Measurements from ENCODE around the gene CD40LG. TPM values are rescaled to one million over a fixed set of nuclear protein-coding genes. Genes with fewer than 3 reads are reported as not detected.

Gene CD40LG
- total RNA-seq, 2 donors from 2014 or later, result 0.41 TPM; not detected in 1

DNA sequence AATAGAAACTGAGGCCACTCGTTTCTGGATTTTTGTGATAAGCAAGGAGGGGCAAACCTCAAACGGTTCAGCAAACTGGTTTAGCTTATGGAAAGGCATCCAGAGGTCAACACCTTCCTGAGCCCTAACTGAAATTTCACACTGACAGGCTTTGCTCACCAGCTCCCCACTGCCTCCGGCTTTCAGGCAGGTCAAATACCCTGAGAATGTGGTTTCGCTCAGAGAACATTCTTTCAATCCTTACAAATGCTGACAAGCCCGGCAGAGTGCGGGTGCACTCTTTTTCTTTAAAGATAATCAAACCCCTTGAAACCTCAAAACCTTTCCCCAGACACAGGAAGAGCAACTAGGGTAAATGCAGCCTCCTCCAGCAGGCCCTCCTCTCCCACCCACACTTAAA lies 41.5 kb downstream of the CD40LG start:
- intact Hi-C loops (cut with DNase I), result no loop called here
- ATAC-seq, result no peak

DNA sequence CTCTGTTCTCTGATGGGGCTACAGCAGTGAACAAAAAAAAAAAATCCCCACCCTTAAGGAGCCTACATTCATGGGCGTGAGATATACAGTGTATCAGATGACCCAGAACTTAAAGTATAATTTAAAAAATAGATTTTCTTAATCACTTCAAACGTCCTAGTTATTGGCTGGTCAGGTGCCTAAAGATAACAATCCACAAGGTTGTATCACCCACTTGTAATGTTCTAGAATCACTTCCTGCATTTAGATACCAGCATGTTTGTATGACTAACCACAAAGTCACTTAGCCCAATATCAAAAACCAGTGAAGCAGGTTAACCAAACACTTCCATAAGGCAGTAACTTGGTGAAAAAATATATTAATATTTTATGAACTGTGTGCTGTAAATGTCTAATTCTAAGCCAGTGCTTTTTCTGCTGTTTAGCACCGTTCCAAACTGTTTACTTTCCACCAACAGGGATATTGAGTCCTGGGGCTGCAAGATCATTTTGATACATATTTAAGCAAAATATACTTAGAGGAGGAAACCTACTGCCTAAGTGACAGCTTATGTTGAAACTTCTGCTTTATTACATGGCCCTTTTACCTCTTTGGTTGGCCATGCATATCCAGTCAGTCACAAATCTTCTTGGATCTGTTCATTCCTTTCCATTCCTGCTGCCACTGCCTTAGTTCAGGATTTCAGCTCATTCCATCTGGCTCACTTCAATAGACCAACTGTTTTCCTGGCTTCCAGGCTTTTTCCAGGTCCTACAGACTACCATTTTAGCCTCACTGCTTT lies 43.3 kb downstream of the CD40LG start:
- ATAC-seq (no peak), DNase-seq (no peak)
- intact Hi-C loops (cut with DNase I), result no loop called here

More for the DNA sequence above, 41.5 kb downstream of the CD40LG start:
- no peak for DNase-seq

DNA sequence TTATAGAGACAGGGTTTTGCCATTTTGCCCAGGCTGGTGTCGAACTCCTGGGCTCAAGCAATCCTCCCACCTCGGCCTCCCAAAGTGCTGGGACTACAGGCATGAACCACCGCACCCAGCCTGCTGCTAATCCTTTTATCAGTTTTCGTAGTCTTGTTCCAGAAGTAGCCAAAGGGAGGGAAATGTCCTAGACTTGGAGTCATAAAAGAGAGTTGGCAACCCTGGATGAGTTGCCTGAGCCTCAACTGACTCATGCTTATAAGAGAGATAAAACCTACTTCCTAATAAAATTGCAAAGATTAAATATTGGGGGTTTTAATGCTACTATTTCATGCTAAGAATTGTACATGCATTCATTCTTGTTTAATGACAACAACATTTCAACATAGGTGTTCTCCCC lies 44.3 kb downstream of the CD40LG start:
- ATAC-seq, result no peak
- intact Hi-C loops (cut with DNase I), result no loop called here
- no peak for DNase-seq

DNA sequence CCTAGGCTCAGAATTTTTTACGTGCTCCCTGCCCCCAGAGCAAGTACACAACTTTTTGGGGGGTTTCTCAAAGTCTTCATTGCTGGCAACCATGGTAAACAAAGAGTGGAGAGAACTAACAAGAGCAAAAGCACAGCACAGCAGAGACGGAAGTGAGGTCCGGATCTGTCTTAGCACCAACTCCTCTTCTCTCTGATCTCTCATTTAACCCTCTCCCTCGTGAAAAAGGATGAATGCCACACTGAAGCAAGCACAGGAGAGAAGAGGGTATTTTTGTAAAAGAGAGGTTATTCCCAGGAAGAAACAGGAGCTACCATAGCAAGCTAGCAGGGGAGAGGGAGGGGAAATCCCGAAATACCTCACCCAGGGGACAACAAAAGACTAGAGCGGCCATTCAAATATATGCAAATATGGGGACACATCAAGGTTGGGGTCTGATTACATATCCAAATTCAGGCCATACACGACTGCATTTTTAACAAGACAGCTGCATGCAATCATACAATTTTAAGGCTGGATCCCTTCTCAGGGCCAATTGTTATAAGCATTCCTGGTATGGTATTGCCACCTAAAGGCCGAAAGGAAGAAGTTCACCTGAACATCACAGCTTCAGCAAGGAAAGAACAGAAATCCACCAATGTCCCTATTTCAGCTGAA lies 46.6 kb downstream of the CD40LG start:
- DNase-seq (no peak), ATAC-seq (peak; percentile 35 to 71)
- intact Hi-C loops (cut with DNase I), result no loop called here

GRCh38 chrX:136697156-136697555 lies 49.2 kb downstream of the CD40LG start:
- intact Hi-C loops (cut with DNase I), result no loop called here
- DNase-seq, result no peak
- ATAC-seq, result no peak

GRCh38 chrX:136708348-136708747 lies 60.4 kb downstream of the CD40LG start:
- no peak for DNase-seq
- no peak for ATAC-seq
- intact Hi-C loops (cut with DNase I), result no loop called here

Other genes with a start within 250 kb of the CD40LG start
- gene BRS3, start 160.2 kb upstream of the CD40LG start, total RNA-seq, result not detected
- 10 to 100 TPM; 46.0 to 52.2 TPM for gene HTATSF1, start 150.6 kb upstream of the CD40LG start, total RNA-seq
- gene VGLL1, start 115.9 kb upstream of the CD40LG start, total RNA-seq, result not detected
- 10 to 100 TPM; 34.9 to 40.0 TPM for gene ARHGEF6, start 132.8 kb downstream of the CD40LG start, total RNA-seq
- gene RBMX, start 232.6 kb downstream of the CD40LG start, total RNA-seq, result 100 to 1,000 TPM in 1 of 2 donors, 10 to 100 TPM in 1; 71.7 to 104 TPM